NB4 (cell line): ENCODE data around the gene ACBD4.

Experiments used
- DNase-seq: peaks from one replicate; pipeline ENCODE4 v3.0.0; 2010; ENCODE audit warnings: low read depth
- H3K4me3 ChIP-seq: one replicate; pipeline ENCODE4 v1.5.1; 2011; ENCODE audit warnings: mild to moderate bottlenecking, low read depth, low read length, moderate library complexity
- CTCF ChIP-seq: IDR thresholded peaks from one replicate; pipeline ENCODE4 v1.5.1; 2012; ENCODE audit warnings: low read depth, low read length
- MYC ChIP-seq: IDR thresholded peaks from 2 replicates; pipeline ENCODE4 v1.6.1; 2011; ENCODE audit warnings: low read depth, low read length
- POLR2A ChIP-seq: IDR thresholded peaks from 2 replicates; pipeline ENCODE4 v1.6.1; 2011; ENCODE audit warnings: mild to moderate bottlenecking; ENCODE audit not compliant: insufficient read length; ENCODE audit errors: extremely low read depth
- TF ChIP-seq, protein P1 (sequence below): IDR thresholded peaks from 2 replicates; pipeline ENCODE4 v1.6.1; 2011; ENCODE audit warnings: low read depth, low read length

The ACBD4 gene

GRCh38 chr17:45129940-45130680, 5.4 kb upstream of the ACBD4 start:
- no peak for DNase-seq
- no peak overlapping the region for H3K4me3 ChIP-seq
- TF ChIP-seq MYC (no peak), CTCF (no peak), POLR2A (no peak)
- TF ChIP-seq, protein P1, sequence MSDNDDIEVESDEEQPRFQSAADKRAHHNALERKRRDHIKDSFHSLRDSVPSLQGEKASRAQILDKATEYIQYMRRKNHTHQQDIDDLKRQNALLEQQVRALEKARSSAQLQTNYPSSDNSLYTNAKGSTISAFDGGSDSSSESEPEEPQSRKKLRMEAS: no peak

- TF ChIP-seq POLR2A (no peak), CTCF (no peak), MYC (no peak)
- TF ChIP-seq, protein P1: no peak
- H3K4me3 ChIP-seq: no peak overlapping the region
These were observed 4.5 kb upstream of the ACBD4 start for GRCh38 chr17:45130681-45131615.

DNA sequence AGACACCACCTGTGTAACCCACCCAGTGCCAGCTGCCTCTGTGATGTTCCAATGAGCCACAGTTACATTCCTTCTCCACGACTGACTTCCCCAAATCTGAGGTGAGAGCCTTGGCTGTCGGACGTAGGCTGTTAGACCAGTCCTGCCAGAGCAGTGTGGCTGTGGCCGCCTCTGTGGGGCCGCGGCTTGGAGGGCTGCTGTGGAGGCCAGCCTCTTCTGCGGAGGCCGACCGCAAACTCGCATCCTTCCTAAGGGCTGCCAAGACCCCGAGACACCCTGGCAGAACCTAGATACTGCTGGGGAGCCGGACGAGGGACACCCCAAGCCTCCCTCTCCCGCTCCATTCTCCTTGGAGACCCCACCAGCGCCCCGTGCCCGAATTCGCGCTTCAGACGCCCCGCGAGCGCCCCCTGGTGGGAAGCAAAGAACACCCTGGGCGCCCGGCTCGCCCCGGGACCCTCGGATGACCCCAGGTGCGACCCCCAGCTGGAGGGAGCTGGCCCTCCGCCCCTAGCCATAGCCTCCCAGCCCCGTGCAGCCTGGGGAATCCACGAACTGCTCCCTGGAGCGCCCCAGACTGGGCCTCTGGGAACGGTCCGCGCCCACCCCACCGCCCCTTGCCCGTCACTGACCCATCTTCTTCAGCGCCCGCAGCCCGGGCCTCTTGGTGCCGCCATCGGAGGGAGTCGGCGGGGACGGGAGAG, 3.7 kb upstream of the ACBD4 start:
- peak overlapping the region; percentile 47 for H3K4me3 ChIP-seq
- TF ChIP-seq, protein P1: no peak
- TF ChIP-seq CTCF: peak; percentile 75
- DNase-seq: peak; percentile 63

More at GRCh38 chr17:45130681-45131615, 4.5 kb upstream of the ACBD4 start:
- no peak for DNase-seq

GRCh38 chr17:45132320-45132571, 3.2 kb upstream of the ACBD4 start, which contains the start of gene PLCD3:
Gene PLCD3, minus strand, starts transcription at chr17:45132515. Its CDS starts 105 bp downstream, at chr17:45132410.
- TF ChIP-seq, protein P1: no peak
- no peak for TF ChIP-seq CTCF
- TF ChIP-seq MYC: no peak
- no peak for TF ChIP-seq POLR2A
- H3K4me3 ChIP-seq: peak within 1 kb of the TSS; percentile 49
- no peak for DNase-seq

GRCh38 chr17:45132572-45133463, 2.7 kb upstream of the ACBD4 start:
- TF ChIP-seq POLR2A (no peak), CTCF (peak; percentile 65), MYC (peak; percentile 74)
- TF ChIP-seq, protein P1: peak; percentile 40; the same call in 1 of the 2 replicates
- H3K4me3 ChIP-seq: peak overlapping the region; percentile 49
- peak; percentile 84 for DNase-seq
